Adrenal gland (tissue), 12 donors: ENCODE measurements around the gene CKMT2. TPM values are rescaled to one million over a fixed set of nuclear protein-coding genes. Genes with fewer than 3 reads are reported as not detected.
"Not testable (repeated sequence)": the region's sequence is repeated elsewhere in the genome, so short reads cannot be mapped to it uniquely, and the experiment has no call there.

Experiments
- DNase-seq, 7 donors: peaks; one replicate each; pipeline ENCODE4 v3.0.0-alpha.2; 2019 to 2020
- H3K27ac ChIP-seq, 5 donors: fragments of 200-600 bp; sonication (generic) in 4 of 5; 1 replicate in 3 of 5; 2 replicates in 2 of 5; pipeline versions ENCODE4 v1.5.1 to v1.8.0; 2016 to 2020; ENCODE audit warnings: mild to moderate bottlenecking in 1 of 5
- H3K27me3 ChIP-seq: fragments of 200-600 bp; 2 replicates; pipeline ENCODE4 v1.8.0; 2021
- H3K36me3 ChIP-seq, 2 donors: fragments of 200-600 bp; replicated peaks in 1 of 2; 1 replicate in 1 of 2; 2 replicates in 1 of 2; pipeline versions ENCODE4 v1.5.1 to v1.8.0; 2018 to 2022
- H3K4me1 ChIP-seq, 2 donors: fragments of 200-600 bp; replicated peaks in 1 of 2; 1 replicate in 1 of 2; 2 replicates in 1 of 2; pipeline versions ENCODE4 v1.5.1 to v1.8.0; 2018 to 2021
- H3K4me3 ChIP-seq, 4 donors: fragments of 200-600 bp; sonication (generic) in 3 of 4; one replicate each; pipeline ENCODE4 v1.5.1; 2016 to 2018
- H3K9me3 ChIP-seq, 3 donors: fragments of 200-600 bp; sonication (generic) in 1 of 3; replicated peaks in 1 of 3; 1 replicate in 2 of 3; 2 replicates in 1 of 3; pipeline versions ENCODE4 v1.5.1 to v1.8.0; 2016 to 2021
- POLR2A ChIP-seq, 2 donors: fragments of 450-650 bp; IDR thresholded peaks; one replicate each; pipeline ENCODE4 v1.6.1; 2017; ENCODE audit warnings: antibody characterized with exemption in 2 of 2, mild to moderate bottlenecking in 2 of 2, moderate library complexity in 1 of 2
- WGBS, 4 donors: extraction: QIAGEN DNeasy Blood & Tissue Kit in 2 of 4; methylation state at CpG; one replicate each; pipeline versions ENCODE4 v1.1.5 to v1.1.7; 2013 to 2017; 5-methylcytosine and 5-hydroxymethylcytosine counted together
- intact Hi-C, 2 donors: fragments of 100-400 bp; cut with DNase I; formaldehyde crosslinking; loops; one replicate each; pipeline versions ENCODE4 v1.14.1 to v1.15.0; 2022 to 2023
- polyA plus RNA-seq, 3 donors: library from polyadenylated mRNA; stranded (reverse); fragments of 200-250 nt in 2 of 3; fragments of 350-450 nt in 1 of 3; fragmentation: Illumina TruSeq in 1 of 3; extraction: RNeasy Lipid Tissue Mini Kit (QIAGEN cat#74804) in 1 of 3; gene quantifications; one replicate each; pipeline ENCODE4 v1.2.3, GENCODE V29; 2013 to 2014
- total RNA-seq, 9 donors: library from RNA; depleted of rRNA in 4 of 9; stranded (reverse); fragments of >200 nt in 4 of 9; fragments of 120-200 nt in 1 of 9; fragmentation: NEBNext Ultra II Directional in 1 of 9; extraction: Animal tissue kit (Norgen Biotek cat#: 25700) in 1 of 9; gene quantifications; one replicate each; pipeline versions ENCODE4 v1.1.0 to v1.2.4, GENCODE V29; 2013 to 2023
- TF ChIP-seq, protein P1 (sequence below), 6 experiments: fragments of 450-650 bp in 4 of 6; fragments of 200-600 bp in 2 of 6; sonication (generic) in 1 of 6; IDR thresholded peaks; 1 replicate in 5 of 6; 2 replicates in 1 of 6; pipeline versions ENCODE4 v1.5.1 to v1.8.0; 2016 to 2021; ENCODE audit warnings: antibody characterized with exemption in 6 of 6, mild to moderate bottlenecking in 2 of 6, moderate library complexity in 1 of 6
- donor health status: healthy with polysubstance abuse.
- donor health status: Bipolar disorder and iron deficiency.
- donor health status: DM: yes; HTN: yes; CAD: no.
- donor health status: DM: no; HTN: no; CAD: no.
- donor health status: DM: no; HTN: no; CAD: no.
- donor health status: DM: yes; HTN: yes; CAD: no.

Gene CKMT2
- total and polyA plus RNA-seq, 12 donors: 22.5 to 112 (median 49.9) TPM

GRCh38 chr5:81269751-81270393 is 36.8 kb downstream of the CKMT2 start:
- H3K27me3 ChIP-seq: no peaks in the 10 kb centered on the region
- WGBS, 4 donors: 89 to 100% (median 94%) methylated on average over 5 to 8 of the region's 8 CpGs
- intact Hi-C loops: no loop called here
- TF ChIP-seq POLR2A (IDR thresholded peaks at IDR 0.05): no peak
- H3K4me1 ChIP-seq: no peaks in the 10 kb centered on the region
- no peak overlapping the region for H3K27ac ChIP-seq
- no peak for DNase-seq
- H3K36me3 ChIP-seq: no peaks in the 10 kb centered on the region
- peaks cover 0 to 6% (median 0%) of the 10 kb centered on the region in 3 donors for H3K9me3 ChIP-seq
- H3K4me3 ChIP-seq: no peak overlapping the region

- H3K27me3 ChIP-seq, DNase-seq, H3K36me3 ChIP-seq, H3K27ac ChIP-seq, H3K4me3 ChIP-seq, intact Hi-C loops, H3K4me1 ChIP-seq: not testable (repeated sequence)
- 96 to 100% (median 99%) methylated on average over 1 to 2 of the region's 2 CpGs for WGBS, 4 donors
- peaks cover 0 to 12% (median 0%) of the 10 kb centered on the region in 3 donors for H3K9me3 ChIP-seq
Measured at GRCh38 chr5:81270394-81271027, 37.4 kb downstream of the CKMT2 start.

DNA sequence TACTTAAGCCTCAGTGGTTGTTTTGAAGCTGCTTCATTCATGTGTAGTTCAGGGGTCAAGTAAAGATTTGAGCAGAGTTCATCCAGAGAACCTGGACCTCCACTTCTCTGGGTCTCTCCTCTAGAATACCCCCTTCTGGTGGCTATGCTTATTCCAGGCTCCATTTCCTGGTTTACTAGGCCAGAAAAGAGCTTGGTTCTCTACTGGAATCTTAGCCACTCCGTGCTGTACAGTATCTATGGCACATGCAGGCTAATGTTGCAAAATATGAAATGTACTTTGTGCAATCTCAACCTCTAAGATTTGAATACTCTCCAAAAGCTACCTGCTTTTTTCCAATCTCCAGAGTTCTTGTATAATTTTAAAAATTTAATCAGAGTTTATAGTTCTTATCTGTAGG is 50.9 kb downstream of the CKMT2 start:
- no peak overlapping the region for H3K27ac ChIP-seq
- H3K4me3 ChIP-seq: no peak overlapping the region
- no peak for DNase-seq
- H3K36me3 ChIP-seq: no peaks in the 10 kb centered on the region
- 86 to 95% (median 91%) methylated on average over 1 of the region's 1 CpG for WGBS, 4 donors
- intact Hi-C loops: no loop called here
- H3K4me1 ChIP-seq: no peaks in the 10 kb centered on the region
- no peaks in the 10 kb centered on the region for H3K27me3 ChIP-seq
- TF ChIP-seq POLR2A (IDR thresholded peaks at IDR 0.05): no peak
- TF ChIP-seq, protein P1, sequence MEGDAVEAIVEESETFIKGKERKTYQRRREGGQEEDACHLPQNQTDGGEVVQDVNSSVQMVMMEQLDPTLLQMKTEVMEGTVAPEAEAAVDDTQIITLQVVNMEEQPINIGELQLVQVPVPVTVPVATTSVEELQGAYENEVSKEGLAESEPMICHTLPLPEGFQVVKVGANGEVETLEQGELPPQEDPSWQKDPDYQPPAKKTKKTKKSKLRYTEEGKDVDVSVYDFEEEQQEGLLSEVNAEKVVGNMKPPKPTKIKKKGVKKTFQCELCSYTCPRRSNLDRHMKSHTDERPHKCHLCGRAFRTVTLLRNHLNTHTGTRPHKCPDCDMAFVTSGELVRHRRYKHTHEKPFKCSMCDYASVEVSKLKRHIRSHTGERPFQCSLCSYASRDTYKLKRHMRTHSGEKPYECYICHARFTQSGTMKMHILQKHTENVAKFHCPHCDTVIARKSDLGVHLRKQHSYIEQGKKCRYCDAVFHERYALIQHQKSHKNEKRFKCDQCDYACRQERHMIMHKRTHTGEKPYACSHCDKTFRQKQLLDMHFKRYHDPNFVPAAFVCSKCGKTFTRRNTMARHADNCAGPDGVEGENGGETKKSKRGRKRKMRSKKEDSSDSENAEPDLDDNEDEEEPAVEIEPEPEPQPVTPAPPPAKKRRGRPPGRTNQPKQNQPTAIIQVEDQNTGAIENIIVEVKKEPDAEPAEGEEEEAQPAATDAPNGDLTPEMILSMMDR (IDR thresholded peaks at IDR 0.05): no peak
- H3K9me3 ChIP-seq: no peaks in the 10 kb centered on the region

GRCh38 chr5:81286059-81286617 is 53.0 kb downstream of the CKMT2 start:
- 62 to 77% (median 69%) methylated on average over 3 of the region's 3 CpGs for WGBS, 4 donors
- DNase-seq: no peak
- H3K27me3 ChIP-seq: no peaks in the 10 kb centered on the region
- no peak overlapping the region for H3K27ac ChIP-seq
- no peaks in the 10 kb centered on the region for H3K36me3 ChIP-seq
- no peaks in the 10 kb centered on the region for H3K4me1 ChIP-seq
- no peaks in the 10 kb centered on the region for H3K9me3 ChIP-seq
- TF ChIP-seq, protein P1 (IDR thresholded peaks at IDR 0.05): no peak
- no peak for TF ChIP-seq POLR2A (IDR thresholded peaks at IDR 0.05)
- intact Hi-C loops: no loop called here
- H3K4me3 ChIP-seq: no peak overlapping the region

DNA sequence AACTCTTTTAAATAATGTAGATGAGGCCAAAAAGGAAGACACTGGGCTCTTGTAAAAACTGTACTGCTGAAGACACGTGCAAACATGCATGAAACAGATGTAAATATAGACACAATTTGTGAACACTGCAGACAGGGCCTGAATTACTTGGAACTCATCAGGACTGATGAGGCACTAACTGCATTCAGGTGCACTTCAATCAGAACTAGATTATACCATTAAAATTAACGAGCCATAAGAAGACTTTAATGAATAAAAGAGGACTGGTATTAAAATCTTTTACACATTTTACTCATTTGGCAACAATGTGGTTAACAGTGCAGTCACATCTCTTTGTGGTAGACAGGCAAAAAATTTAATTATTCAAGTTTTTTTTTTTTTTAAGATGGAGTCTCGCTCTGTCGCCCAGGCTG is 54.9 kb downstream of the CKMT2 start:
- H3K36me3 ChIP-seq: no peaks in the 10 kb centered on the region
- H3K9me3 ChIP-seq: peaks cover 0 to 7% (median 0%) of the 10 kb centered on the region in 3 donors
- DNase-seq: no peak
- TF ChIP-seq, protein P1 (IDR thresholded peaks at IDR 0.05): no peak
- TF ChIP-seq POLR2A (IDR thresholded peaks at IDR 0.05): no peak
- H3K27me3 ChIP-seq: no peaks in the 10 kb centered on the region
- H3K27ac ChIP-seq: no peak overlapping the region
- H3K4me1 ChIP-seq: no peaks in the 10 kb centered on the region
- intact Hi-C loops: no loop called here
- H3K4me3 ChIP-seq: no peak overlapping the region
- WGBS, 4 donors: 87 to 92% (median 91%) methylated on average over 4 of the region's 4 CpGs
